Endothelial cell of coronary artery (primary cell): ENCODE measurements around the gene SFRP2. TPM values are rescaled to one million over a fixed set of nuclear protein-coding genes. Genes with fewer than 3 reads are reported as not detected.

ENCODE experiments used
- total RNA-seq: library from RNA; depleted of rRNA; stranded (reverse); fragments of >200 nt; gene quantifications from 2 replicates; pipeline ENCODE4 v1.2.3, GENCODE V29; 2014

SFRP2 gene, protein sequence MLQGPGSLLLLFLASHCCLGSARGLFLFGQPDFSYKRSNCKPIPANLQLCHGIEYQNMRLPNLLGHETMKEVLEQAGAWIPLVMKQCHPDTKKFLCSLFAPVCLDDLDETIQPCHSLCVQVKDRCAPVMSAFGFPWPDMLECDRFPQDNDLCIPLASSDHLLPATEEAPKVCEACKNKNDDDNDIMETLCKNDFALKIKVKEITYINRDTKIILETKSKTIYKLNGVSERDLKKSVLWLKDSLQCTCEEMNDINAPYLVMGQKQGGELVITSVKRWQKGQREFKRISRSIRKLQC
- not detected in 2 replicates for total RNA-seq

DNA sequence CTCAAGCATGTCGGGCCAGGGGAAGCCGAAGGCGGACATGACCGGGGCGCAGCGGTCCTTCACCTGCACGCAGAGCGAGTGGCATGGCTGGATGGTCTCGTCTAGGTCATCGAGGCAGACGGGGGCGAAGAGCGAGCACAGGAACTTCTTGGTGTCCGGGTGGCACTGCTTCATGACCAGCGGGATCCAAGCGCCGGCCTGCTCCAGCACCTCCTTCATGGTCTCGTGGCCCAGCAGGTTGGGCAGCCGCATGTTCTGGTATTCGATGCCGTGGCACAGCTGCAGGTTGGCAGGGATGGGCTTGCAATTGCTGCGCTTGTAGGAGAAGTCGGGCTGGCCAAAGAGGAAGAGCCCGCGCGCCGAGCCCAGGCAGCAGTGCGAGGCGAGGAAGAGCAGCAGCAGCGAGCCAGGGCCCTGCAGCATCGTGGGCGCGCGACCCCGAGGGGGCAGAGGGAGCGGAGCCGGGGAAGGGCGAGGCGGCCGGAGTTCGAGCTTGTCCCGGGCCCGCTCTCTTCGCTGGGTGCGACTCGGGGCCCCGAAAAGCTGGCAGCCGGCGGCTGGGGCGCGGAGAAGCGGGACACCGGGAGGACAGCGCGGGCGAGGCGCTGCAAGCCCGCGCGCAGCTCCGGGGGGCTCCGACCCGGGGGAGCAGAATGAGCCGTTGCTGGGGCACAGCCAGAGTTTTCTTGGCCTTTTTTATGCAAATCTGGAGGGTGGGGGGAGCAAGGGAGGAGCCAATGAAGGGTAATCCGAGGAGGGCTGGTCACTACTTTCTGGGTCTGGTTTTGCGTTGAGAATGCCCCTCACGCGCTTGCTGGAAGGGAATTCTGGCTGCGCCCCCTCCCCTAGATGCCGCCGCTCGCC is at the start of gene SFRP2:
SFRP2 (minus strand) TSS at position 671 of the 864 bp plus-strand sequence; CDS start at position 423, 248 bp downstream.

DNA sequence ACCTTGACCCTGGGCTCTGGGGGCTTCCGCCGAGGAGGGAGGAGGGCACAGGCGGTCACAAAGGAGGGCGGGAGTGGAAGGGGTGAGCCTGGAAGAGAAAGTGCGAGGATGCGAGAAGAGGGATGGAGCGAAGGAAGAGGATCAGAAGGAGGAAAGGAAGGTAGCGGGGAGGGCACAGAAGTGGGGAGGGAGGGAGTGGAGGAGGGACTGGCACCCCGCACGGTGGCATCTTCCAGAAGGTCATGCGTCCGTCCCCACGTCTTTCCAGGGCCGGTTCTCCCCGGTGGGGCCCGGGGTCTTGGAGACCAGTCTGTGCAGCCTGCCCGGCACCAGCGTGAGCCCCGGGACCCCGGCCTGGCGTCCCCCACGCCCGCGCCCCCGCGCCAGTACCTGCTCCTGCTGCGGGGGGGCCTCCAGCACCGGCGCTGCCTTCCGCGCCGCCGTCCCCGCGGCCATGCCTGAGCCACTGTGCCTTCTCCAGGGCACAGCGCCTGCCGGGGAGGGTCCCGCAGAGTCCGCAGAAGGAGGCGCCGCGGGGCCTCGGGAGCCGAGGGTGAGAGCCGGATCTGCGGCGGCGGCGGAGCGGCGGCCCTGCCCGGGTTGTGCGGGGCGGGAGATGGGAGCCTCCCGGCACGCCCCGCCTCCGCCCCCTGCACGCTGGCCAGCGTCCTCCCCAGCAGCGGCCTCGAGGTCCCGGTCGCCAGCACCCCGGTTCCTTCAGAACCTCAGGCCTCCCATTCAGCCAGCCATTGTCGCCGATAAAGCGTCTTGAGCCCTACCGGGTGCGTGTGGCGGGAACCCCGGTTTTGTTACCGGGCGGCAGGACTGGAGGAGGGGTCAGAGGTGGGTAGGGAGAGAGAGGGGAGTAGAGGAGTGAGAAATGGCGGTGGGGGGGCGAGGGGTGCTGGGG is 29.2 kb downstream of the SFRP2 start, which contains the start of gene RNF175:
RNF175 (minus strand) TSS at position 618 of the 910 bp plus-strand sequence; CDS start at position 456, 162 bp downstream.

Other genes starting within 250 kb of the SFRP2 start
- 1.2 TPM in 1 of 2 replicates, not detected in the other for gene TLR2, start 104.8 kb downstream of the SFRP2 start, total RNA-seq
- not detected in 2 replicates for gene RNF175, start 29.1 kb downstream of the SFRP2 start, total RNA-seq